GF-D8 (cell line): ENCODE results near the gene COL6A1.

Experiments
- DNase-seq: peaks from one replicate; lab custom pipeline; 2025; lab: John Stamatoyannopoulos, UW

Gene COL6A1

GRCh38 chr21:45981151-45982091 is at the start of gene COL6A1:
TSS of gene COL6A1 (plus strand) at chr21:45981770. CDS start at chr21:45981851, 81 bp downstream.
- DNase-seq = peak; percentile 7

- no peak for DNase-seq
Measured at GRCh38 chr21:45932922-45933502, 48.6 kb upstream of the COL6A1 start.

- DNase-seq = no peak
Measured at GRCh38 chr21:45934085-45934484, 47.5 kb upstream of the COL6A1 start.

- no peak for DNase-seq
Measured at GRCh38 chr21:45934554-45934953, 47.0 kb upstream of the COL6A1 start.

GRCh38 chr21:45935628-45936027 is 45.9 kb upstream of the COL6A1 start:
- DNase-seq = no peak

GRCh38 chr21:45937721-45938452 is 43.7 kb upstream of the COL6A1 start:
- no peak for DNase-seq

GRCh38 chr21:45938453-45938755 is 43.2 kb upstream of the COL6A1 start:
- DNase-seq = no peak

- DNase-seq = no peak
Measured at GRCh38 chr21:45938811-45939520, 42.6 kb upstream of the COL6A1 start.

GRCh38 chr21:45939521-45940045 is 42.0 kb upstream of the COL6A1 start:
- no peak for DNase-seq

GRCh38 chr21:45940091-45940490 is 41.5 kb upstream of the COL6A1 start:
- DNase-seq = no peak

GRCh38 chr21:45940621-45941337 is 40.8 kb upstream of the COL6A1 start:
- DNase-seq = no peak

GRCh38 chr21:45941338-45941710 is 40.2 kb upstream of the COL6A1 start:
- no peak for DNase-seq

GRCh38 chr21:45941717-45942546 is 39.6 kb upstream of the COL6A1 start:
- no peak for DNase-seq

GRCh38 chr21:45942755-45943629 is 38.6 kb upstream of the COL6A1 start:
- no peak for DNase-seq

GRCh38 chr21:45943630-45944540 is 37.7 kb upstream of the COL6A1 start:
- DNase-seq = no peak

GRCh38 chr21:45944601-45945000 is 37.0 kb upstream of the COL6A1 start:
- DNase-seq = no peak

GRCh38 chr21:45945066-45945867 is 36.3 kb upstream of the COL6A1 start:
- DNase-seq = no peak

- DNase-seq = no peak
Measured at GRCh38 chr21:45945868-45946210, 35.7 kb upstream of the COL6A1 start.
